Vagina (tissue), 2 donors: ENCODE data around the gene JAG2. TPM values are rescaled to one million over a fixed set of nuclear protein-coding genes. Genes with fewer than 3 reads are reported as not detected.

Source experiments
- DNase-seq, 2 donors: peaks; one replicate each; pipeline ENCODE4 v3.0.0-alpha.2; 2017; ENCODE audit errors: extremely low spot score in 2 of 2
- H3K27ac ChIP-seq: fragments of 200-600 bp; sonication (generic); one replicate; pipeline ENCODE4 v1.5.1; 2019
- H3K27me3 ChIP-seq: fragments of 200-600 bp; sonication (generic); one replicate; pipeline ENCODE4 v1.5.1; 2019
- H3K36me3 ChIP-seq, 2 donors: fragments of 200-600 bp; sonication (generic); one replicate each; pipeline ENCODE4 v1.5.1; 2017 to 2019
- H3K4me1 ChIP-seq: fragments of 200-600 bp; sonication (generic); one replicate; pipeline ENCODE4 v1.5.1; 2019
- H3K4me3 ChIP-seq, 2 donors: fragments of 200-600 bp; sonication (generic); 1 replicate in 1 of 2; 2 replicates in 1 of 2; pipeline ENCODE4 v1.5.1; 2016 to 2019
- H3K9me3 ChIP-seq: fragments of 200-600 bp; sonication (generic); one replicate; pipeline ENCODE4 v1.5.1; 2019
- POLR2A ChIP-seq, 2 donors: fragments of 450-650 bp; IDR thresholded peaks; one replicate each; pipeline ENCODE4 v1.6.1; 2017; ENCODE audit warnings: antibody characterized with exemption in 2 of 2, mild to moderate bottlenecking in 2 of 2, moderate library complexity in 2 of 2
- POLR2AphosphoS5 ChIP-seq, 2 donors: sonication (generic); formaldehyde crosslinking; IDR thresholded peaks; one replicate each; pipeline ENCODE4 v1.9.0; 2017; ENCODE audit warnings: antibody characterized with exemption in 2 of 2, mild to moderate bottlenecking in 2 of 2, low read depth in 1 of 2; ENCODE audit not compliant: insufficient read depth in 1 of 2
- intact Hi-C: fragments of 100-400 bp; cut with DNase I; formaldehyde crosslinking; loops from one replicate; pipeline ENCODE4 v1.15.1; 2023
- total RNA-seq: library from RNA; depleted of rRNA; stranded (reverse); fragments of >200 nt; gene quantifications from one replicate; pipeline ENCODE4 v1.2.3, GENCODE V29; 2016
- TF ChIP-seq, protein P1 (sequence below), 3 experiments: fragments of 450-650 bp in 2 of 3; fragments of 200-600 bp in 1 of 3; sonication (generic) in 1 of 3; IDR thresholded peaks; one replicate each; pipeline ENCODE4 v1.5.1; 2017 to 2019; ENCODE audit warnings: antibody characterized with exemption in 3 of 3, mild to moderate bottlenecking in 2 of 3, moderate library complexity in 2 of 3

JAG2 gene
- total RNA-seq, 1 donor from 2014 or later = 17.7 TPM

- no peaks in the 10 kb centered on the region for H3K9me3 ChIP-seq
- peaks cover 12% of the 10 kb centered on the region for H3K4me1 ChIP-seq
- TF ChIP-seq, protein P1, sequence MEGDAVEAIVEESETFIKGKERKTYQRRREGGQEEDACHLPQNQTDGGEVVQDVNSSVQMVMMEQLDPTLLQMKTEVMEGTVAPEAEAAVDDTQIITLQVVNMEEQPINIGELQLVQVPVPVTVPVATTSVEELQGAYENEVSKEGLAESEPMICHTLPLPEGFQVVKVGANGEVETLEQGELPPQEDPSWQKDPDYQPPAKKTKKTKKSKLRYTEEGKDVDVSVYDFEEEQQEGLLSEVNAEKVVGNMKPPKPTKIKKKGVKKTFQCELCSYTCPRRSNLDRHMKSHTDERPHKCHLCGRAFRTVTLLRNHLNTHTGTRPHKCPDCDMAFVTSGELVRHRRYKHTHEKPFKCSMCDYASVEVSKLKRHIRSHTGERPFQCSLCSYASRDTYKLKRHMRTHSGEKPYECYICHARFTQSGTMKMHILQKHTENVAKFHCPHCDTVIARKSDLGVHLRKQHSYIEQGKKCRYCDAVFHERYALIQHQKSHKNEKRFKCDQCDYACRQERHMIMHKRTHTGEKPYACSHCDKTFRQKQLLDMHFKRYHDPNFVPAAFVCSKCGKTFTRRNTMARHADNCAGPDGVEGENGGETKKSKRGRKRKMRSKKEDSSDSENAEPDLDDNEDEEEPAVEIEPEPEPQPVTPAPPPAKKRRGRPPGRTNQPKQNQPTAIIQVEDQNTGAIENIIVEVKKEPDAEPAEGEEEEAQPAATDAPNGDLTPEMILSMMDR (IDR thresholded peaks at IDR 0.05) = no peak
- TF ChIP-seq POLR2AphosphoS5 (IDR thresholded peaks at IDR 0.05; ENCODE audit: insufficient read depth in 1 of 2, low read depth in 1 of 2) (no peak), POLR2A (IDR thresholded peaks at IDR 0.05) (no peak)
- H3K4me3 ChIP-seq = no peak overlapping the region
- intact Hi-C loops = no loop called here
- no peaks in the 10 kb centered on the region for H3K36me3 ChIP-seq
- H3K27ac ChIP-seq = no peak overlapping the region
- H3K27me3 ChIP-seq = no peaks in the 10 kb centered on the region
- no peak for DNase-seq
Measured at GRCh38 chr14:105160776-105161175, 7.8 kb downstream of the JAG2 start.

GRCh38 chr14:105159344-105159743, 9.2 kb downstream of the JAG2 start:
- DNase-seq = no peak
- Histone ChIP-seq H3K9me3 (no peaks in the 10 kb centered on the region), H3K4me3 (no peak overlapping the region), H3K27ac (no peak overlapping the region), H3K27me3 (no peaks in the 10 kb centered on the region), H3K36me3 (no peaks in the 10 kb centered on the region), H3K4me1 (no peaks in the 10 kb centered on the region)
- intact Hi-C loops = no loop called here
- TF ChIP-seq POLR2AphosphoS5 (IDR thresholded peaks at IDR 0.05; ENCODE audit: insufficient read depth in 1 of 2, low read depth in 1 of 2) (no peak), POLR2A (IDR thresholded peaks at IDR 0.05) (no peak)
- TF ChIP-seq, protein P1 (IDR thresholded peaks at IDR 0.05) = no peak

- no peak for DNase-seq
- H3K27me3 ChIP-seq = no peaks in the 10 kb centered on the region
- no peak overlapping the region for H3K4me3 ChIP-seq
- no peak overlapping the region for H3K27ac ChIP-seq
- H3K36me3 ChIP-seq = no peaks in the 10 kb centered on the region
- H3K4me1 ChIP-seq = no peaks in the 10 kb centered on the region
- no peaks in the 10 kb centered on the region for H3K9me3 ChIP-seq
- intact Hi-C loops = no loop called here
- TF ChIP-seq POLR2A (IDR thresholded peaks at IDR 0.05) = no peak
Measured at GRCh38 chr14:105158794-105159193, 9.8 kb downstream of the JAG2 start.

GRCh38 chr14:105157872-105158271, 10.7 kb downstream of the JAG2 start:
- no peak for DNase-seq
- Histone ChIP-seq H3K9me3 (no peaks in the 10 kb centered on the region), H3K27me3 (no peaks in the 10 kb centered on the region), H3K4me3 (no peak overlapping the region), H3K36me3 (no peaks in the 10 kb centered on the region), H3K4me1 (no peaks in the 10 kb centered on the region), H3K27ac (no peak overlapping the region)
- TF ChIP-seq POLR2AphosphoS5 (IDR thresholded peaks at IDR 0.05; ENCODE audit: insufficient read depth in 1 of 2, low read depth in 1 of 2) (no peak), POLR2A (IDR thresholded peaks at IDR 0.05) (no peak)
- TF ChIP-seq, protein P1 (IDR thresholded peaks at IDR 0.05) = no peak
- intact Hi-C loops = no loop called here

- Histone ChIP-seq H3K27me3 (no peaks in the 10 kb centered on the region), H3K4me3 (no peak overlapping the region), H3K4me1 (no peaks in the 10 kb centered on the region), H3K36me3 (no peaks in the 10 kb centered on the region), H3K27ac (no peak overlapping the region), H3K9me3 (no peaks in the 10 kb centered on the region)
- intact Hi-C loops = no loop called here
- DNase-seq = no peak
- TF ChIP-seq POLR2A (IDR thresholded peaks at IDR 0.05) (no peak), POLR2AphosphoS5 (IDR thresholded peaks at IDR 0.05; ENCODE audit: insufficient read depth in 1 of 2, low read depth in 1 of 2) (no peak)
- TF ChIP-seq, protein P1 (IDR thresholded peaks at IDR 0.05) = no peak
Measured at GRCh38 chr14:105156414-105157375, 11.9 kb downstream of the JAG2 start.
